ENCODE measurements around the gene ZNRF1.

DNA sequence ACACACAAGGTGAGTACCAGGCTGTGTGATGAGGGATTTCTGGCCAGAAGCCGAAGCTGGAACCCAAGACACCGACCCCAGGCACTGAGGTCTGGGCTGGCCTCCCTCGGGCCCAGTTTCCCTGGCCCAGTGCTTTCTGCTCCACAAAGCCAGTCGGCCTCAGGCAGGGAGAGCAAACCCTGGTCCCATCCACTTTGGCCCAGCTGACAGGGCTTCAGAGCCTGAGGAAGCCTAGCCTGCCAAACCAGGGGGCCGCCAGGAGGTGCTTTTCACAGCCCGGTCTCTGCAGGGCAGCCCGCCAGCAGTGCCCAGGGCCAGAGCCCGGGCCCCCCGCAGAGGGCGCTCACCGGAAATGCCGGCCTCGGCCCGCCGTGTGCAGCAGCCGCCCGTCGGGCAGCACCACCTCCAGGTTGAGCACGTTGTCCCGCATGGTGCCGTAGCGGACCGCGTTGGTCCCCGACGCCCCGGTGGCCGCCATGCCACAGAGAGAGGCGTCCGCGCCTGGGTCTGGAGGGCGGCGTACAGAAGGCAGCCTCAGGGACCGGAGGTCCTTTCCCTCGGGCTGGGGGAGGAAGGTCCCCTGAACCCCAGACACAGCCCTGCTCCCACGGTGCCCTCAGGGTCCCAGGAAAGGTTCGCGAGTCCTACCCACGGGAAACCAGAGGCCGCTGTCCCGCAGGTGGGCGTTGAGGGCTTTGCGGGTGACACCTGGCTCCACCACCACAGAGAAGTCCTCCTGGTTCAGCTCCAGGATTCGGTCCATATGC lies 115.5 kb downstream of the ZNRF1 start:
- TF ChIP-seq, protein P1, sequence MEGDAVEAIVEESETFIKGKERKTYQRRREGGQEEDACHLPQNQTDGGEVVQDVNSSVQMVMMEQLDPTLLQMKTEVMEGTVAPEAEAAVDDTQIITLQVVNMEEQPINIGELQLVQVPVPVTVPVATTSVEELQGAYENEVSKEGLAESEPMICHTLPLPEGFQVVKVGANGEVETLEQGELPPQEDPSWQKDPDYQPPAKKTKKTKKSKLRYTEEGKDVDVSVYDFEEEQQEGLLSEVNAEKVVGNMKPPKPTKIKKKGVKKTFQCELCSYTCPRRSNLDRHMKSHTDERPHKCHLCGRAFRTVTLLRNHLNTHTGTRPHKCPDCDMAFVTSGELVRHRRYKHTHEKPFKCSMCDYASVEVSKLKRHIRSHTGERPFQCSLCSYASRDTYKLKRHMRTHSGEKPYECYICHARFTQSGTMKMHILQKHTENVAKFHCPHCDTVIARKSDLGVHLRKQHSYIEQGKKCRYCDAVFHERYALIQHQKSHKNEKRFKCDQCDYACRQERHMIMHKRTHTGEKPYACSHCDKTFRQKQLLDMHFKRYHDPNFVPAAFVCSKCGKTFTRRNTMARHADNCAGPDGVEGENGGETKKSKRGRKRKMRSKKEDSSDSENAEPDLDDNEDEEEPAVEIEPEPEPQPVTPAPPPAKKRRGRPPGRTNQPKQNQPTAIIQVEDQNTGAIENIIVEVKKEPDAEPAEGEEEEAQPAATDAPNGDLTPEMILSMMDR (IDR thresholded peaks at IDR 0.05) = no peak
- TF ChIP-seq POLR2AphosphoS5 (IDR thresholded peaks at IDR 0.05) (no peak), POLR2A (IDR thresholded peaks at IDR 0.05) (no peak), EP300 (IDR thresholded peaks at IDR 0.05) (no peak)
